GM12872 (cell line): ENCODE results near the gene GPR17.

Experiments
- TF ChIP-seq, protein P1 (sequence below): IDR thresholded peaks from 3 replicates; pipeline ENCODE4 v1.5.1; 2011; ENCODE audit warnings: low read depth, mild to moderate bottlenecking, low read length, moderate library complexity; ENCODE audit not compliant: insufficient read depth

GPR17 gene

DNA sequence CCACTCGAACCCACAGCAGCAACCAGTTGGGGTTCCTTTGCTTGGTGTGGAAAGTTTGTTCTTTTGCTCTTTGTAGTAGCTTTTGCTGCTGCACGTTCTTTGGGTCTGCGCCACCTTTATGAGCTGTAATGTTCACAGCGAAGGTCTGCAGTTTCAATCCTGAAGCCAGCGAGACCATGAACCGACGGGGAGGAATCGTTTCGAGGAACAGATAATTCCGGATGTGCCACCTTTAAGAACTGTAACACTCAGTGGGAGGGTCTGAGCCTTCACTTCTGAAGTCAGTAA is 14.3 kb downstream of the GPR17 start:
- TF ChIP-seq, protein P1, sequence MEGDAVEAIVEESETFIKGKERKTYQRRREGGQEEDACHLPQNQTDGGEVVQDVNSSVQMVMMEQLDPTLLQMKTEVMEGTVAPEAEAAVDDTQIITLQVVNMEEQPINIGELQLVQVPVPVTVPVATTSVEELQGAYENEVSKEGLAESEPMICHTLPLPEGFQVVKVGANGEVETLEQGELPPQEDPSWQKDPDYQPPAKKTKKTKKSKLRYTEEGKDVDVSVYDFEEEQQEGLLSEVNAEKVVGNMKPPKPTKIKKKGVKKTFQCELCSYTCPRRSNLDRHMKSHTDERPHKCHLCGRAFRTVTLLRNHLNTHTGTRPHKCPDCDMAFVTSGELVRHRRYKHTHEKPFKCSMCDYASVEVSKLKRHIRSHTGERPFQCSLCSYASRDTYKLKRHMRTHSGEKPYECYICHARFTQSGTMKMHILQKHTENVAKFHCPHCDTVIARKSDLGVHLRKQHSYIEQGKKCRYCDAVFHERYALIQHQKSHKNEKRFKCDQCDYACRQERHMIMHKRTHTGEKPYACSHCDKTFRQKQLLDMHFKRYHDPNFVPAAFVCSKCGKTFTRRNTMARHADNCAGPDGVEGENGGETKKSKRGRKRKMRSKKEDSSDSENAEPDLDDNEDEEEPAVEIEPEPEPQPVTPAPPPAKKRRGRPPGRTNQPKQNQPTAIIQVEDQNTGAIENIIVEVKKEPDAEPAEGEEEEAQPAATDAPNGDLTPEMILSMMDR, result no peak

GRCh38 chr2:127661072-127661649 is 15.2 kb downstream of the GPR17 start:
- TF ChIP-seq, protein P1, result no peak

DNA sequence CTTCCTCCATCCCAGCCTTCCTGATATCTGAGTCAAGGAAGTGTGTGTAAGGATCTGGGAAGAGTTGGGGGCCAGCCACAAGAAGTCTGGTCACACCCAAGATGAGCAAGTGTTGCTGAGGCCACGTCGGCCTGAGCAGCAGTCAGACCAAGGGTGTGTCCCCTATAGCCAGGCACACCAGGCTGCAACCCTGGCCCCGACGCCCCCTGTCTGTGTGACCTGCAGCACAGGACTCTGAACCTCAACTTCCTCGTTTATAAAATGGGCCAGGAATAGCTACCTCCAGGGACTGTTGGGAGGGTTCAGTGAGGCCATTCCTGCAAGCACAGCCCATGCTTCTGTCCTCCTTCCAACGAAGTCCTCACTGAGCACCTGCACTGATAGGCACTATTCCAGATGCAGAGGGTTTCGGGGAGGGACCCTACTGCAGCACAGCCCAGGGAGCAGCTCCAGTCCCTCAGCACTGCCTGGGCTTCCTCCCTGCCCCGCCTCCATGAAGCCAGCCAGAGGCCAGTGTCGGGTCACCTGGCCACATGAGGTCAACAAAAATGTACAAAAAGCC is 16.1 kb downstream of the GPR17 start:
- TF ChIP-seq, protein P1, result no peak

- TF ChIP-seq, protein P1, result no peak
These were observed 17.1 kb downstream of the GPR17 start for GRCh38 chr2:127662937-127663565.

DNA sequence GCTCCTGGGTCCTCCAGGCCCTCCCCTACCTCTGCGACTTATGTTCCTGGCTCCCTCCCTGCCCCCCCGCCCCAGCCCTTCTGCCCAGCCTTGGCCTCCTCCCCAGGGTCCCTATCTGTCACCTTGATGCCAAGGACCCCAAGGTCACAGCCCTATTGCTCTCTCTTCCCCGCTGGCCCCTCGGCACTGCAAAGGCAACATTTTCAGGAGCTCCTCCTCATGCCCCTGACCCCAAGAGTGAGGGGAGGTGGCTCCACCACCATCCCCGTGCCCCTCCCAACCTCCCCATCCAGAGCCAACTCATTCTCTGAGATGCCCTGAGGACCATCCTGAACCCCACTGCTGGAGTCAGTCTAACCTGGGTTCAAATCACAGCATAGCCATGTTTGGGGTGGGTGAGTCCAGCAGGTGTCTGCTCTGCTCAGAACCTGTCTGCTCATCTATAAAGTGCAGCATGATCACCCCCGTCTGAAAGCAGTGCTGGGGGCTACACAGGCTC is 17.7 kb downstream of the GPR17 start:
- TF ChIP-seq, protein P1, result no peak

DNA sequence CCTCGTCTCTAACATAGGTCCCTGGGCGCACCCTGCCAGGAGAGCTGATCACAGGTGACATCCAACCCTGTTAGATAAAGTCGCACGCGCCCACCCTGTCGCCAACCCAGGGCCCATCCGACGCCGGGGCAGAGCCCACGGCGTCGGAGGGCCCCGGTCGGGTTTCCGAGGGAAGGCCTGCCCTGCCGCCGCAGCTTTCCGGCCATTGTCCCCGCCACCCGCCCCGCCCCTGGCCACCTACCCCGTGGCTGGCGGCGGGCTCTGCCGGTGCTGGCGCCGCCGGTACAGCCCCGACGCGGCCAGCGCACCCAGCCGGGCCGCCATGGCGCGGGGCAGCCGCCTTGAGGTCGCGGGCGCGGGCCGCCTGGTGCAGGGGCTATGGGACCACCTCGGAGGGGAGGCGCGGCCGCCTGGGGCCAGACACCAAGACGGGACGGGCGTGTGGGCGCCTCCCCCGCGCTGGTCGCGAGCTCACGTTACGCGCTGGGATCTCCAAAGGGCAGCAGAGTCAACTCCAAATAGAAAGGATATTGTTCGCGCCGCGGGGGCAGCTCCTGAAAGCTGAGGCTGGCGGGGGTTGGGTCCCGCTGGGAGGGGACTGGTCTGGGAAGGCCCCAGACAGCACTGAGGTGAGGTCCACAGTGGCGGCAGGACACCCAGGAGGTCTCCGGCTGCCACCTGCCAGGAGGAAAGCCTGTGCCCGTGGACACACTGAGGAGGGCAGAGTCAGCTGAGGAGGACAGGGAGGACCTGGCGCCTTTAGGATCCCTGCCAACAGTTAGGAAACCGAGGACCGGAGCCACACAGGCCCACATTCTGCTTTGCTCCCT is 18.3 kb downstream of the GPR17 start:
- TF ChIP-seq, protein P1, result no peak

DNA sequence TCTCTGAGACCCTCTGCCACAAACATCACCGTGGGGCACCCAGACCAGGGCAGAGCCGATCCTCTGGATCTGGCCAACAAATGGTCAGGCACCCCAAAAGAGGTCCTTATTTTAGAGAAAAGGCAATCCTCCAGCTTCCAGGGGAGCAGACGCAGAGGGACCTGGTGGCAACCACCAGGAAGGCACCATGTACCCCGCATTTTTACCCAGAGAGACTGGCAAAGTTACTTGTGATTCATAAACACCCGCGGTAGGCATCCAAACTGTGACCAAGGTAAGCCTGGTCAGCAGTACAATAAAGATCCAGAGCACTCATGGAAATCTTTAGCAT is 18.9 kb downstream of the GPR17 start:
- TF ChIP-seq, protein P1, result no peak
